Ovary (tissue), 3 donors: ENCODE data around the gene SMIM7.

ENCODE experiments used
- POLR2A ChIP-seq: fragments of 450-650 bp; IDR thresholded peaks from one replicate; pipeline ENCODE4 v1.6.1; 2017; ENCODE audit warnings: antibody characterized with exemption, mild to moderate bottlenecking, moderate library complexity
- TF ChIP-seq, protein P1 (sequence below), 3 donors: fragments of 450-650 bp in 2 of 3; fragments of 200-600 bp in 1 of 3; IDR thresholded peaks; one replicate each; pipeline versions ENCODE4 v1.5.1 to v1.8.0; 2016 to 2022; ENCODE audit warnings: antibody characterized with exemption in 3 of 3, mild to moderate bottlenecking in 1 of 3
- donor health status: DM: no; HTN: no; CAD: no.

DNA sequence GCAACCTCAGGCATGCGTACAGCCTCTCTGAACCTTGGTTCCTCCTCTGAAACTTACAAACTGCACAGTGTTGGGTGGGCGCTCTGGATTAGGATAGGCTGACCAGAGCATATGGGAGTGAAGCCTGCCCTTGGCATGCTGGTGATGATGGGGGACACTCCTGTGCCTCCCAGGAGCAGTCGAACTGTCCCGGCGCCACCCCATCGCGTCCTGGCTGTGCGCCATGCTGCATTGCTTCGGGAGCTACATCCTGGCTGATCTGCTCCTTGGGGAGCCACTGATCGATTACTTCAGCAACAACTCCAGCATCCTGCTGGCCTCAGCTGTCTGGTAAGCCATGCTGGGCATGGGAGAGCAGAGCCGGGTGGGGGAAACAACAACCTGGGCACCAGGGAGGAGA, 19.9 kb upstream of the SMIM7 start:
- TF ChIP-seq, protein P1, sequence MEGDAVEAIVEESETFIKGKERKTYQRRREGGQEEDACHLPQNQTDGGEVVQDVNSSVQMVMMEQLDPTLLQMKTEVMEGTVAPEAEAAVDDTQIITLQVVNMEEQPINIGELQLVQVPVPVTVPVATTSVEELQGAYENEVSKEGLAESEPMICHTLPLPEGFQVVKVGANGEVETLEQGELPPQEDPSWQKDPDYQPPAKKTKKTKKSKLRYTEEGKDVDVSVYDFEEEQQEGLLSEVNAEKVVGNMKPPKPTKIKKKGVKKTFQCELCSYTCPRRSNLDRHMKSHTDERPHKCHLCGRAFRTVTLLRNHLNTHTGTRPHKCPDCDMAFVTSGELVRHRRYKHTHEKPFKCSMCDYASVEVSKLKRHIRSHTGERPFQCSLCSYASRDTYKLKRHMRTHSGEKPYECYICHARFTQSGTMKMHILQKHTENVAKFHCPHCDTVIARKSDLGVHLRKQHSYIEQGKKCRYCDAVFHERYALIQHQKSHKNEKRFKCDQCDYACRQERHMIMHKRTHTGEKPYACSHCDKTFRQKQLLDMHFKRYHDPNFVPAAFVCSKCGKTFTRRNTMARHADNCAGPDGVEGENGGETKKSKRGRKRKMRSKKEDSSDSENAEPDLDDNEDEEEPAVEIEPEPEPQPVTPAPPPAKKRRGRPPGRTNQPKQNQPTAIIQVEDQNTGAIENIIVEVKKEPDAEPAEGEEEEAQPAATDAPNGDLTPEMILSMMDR (IDR thresholded peaks at IDR 0.05), result no peak
- no peak for TF ChIP-seq POLR2A
